IMR-90 (cell line): Measurements from ENCODE around the gene FAM217A. TPM values are rescaled to one million over a fixed set of nuclear protein-coding genes. Genes with fewer than 3 reads are reported as not detected.

Source experiments
- ATAC-seq: fragments of 200-7000 bp; cut with Tn5 transposase; 2 replicates; pipeline ENCODE4 v1.9.1; 2020; ENCODE audit warnings: low read depth, mild to moderate bottlenecking, moderate library complexity
- BruUV-seq: library from RNA; stranded (reverse); fragments of 400-500 nt; replicated peaks from 2 replicates; lab custom pipeline; 2021; lab: Mats Ljungman, UMichigan
- CTCF ChIA-PET: fragments of 300-600 bp; formaldehyde crosslinking; extraction: SDS; loops from one replicate; lab custom pipeline; 2021; ENCODE audit warnings: antibody characterized with exemption; lab: Yijun Ruan, JAX
- POLR2A ChIA-PET: fragments of 300-600 bp; sonication (Branson Sonifier 250); formaldehyde crosslinking; loops from one replicate; lab custom pipeline; 2022; ENCODE audit warnings: antibody characterized with exemption; ENCODE audit not compliant: unreplicated experiment; lab: Charles Lee
- DNase-seq: peaks from one replicate; pipeline ENCODE4 v3.0.0; 2013
- H2AFZ ChIP-seq: replicated peaks from 2 replicates; pipeline ENCODE3; 2013; ENCODE audit warnings: low read length, mild to moderate bottlenecking; ENCODE audit not compliant: poor library complexity
- H2AK5ac ChIP-seq: 2 replicates; pipeline ENCODE4 v1.6.1; 2013; ENCODE audit warnings: low read depth, low read length, inconsistent platforms
- H2AK9ac ChIP-seq: replicated peaks from 2 replicates; pipeline ENCODE3; 2013; ENCODE audit warnings: mild to moderate bottlenecking, low read depth, low read length, moderate library complexity; ENCODE audit not compliant: poor library complexity
- H2BK120ac ChIP-seq: 2 replicates; pipeline ENCODE4 v1.6.1; 2013; ENCODE audit warnings: low read depth, low read length, inconsistent platforms
- H2BK15ac ChIP-seq: 3 replicates; pipeline ENCODE4 v1.6.1; 2013; ENCODE audit warnings: low read depth, low read length, inconsistent platforms
- H2BK20ac ChIP-seq: 2 replicates; pipeline ENCODE4 v1.6.1; 2013; ENCODE audit warnings: low read depth, mild to moderate bottlenecking, inconsistent platforms, low read length, moderate library complexity
- H2BK5ac ChIP-seq: 2 replicates; pipeline ENCODE4 v1.6.1; 2013; ENCODE audit warnings: mild to moderate bottlenecking, low read depth, low read length, inconsistent platforms; ENCODE audit not compliant: poor library complexity, severe bottlenecking
- H3K14ac ChIP-seq: replicated peaks from 2 replicates; pipeline ENCODE4 v1.6.1; 2013; ENCODE audit warnings: low read depth, low read length, inconsistent platforms
- H3K18ac ChIP-seq: 2 replicates; pipeline ENCODE4 v1.6.1; 2013; ENCODE audit warnings: low read depth, low read length, control low read depth
- H3K23ac ChIP-seq: 2 replicates; pipeline ENCODE4 v1.6.1; 2013; ENCODE audit warnings: low read depth, low read length, inconsistent platforms
- H3K27ac ChIP-seq: 2 replicates; pipeline ENCODE4 v1.5.1; 2013; ENCODE audit warnings: mild to moderate bottlenecking, control low read depth, low read length; ENCODE audit not compliant: insufficient read depth
- H3K27me3 ChIP-seq: 2 replicates; pipeline ENCODE4 v1.6.1; 2013; ENCODE audit warnings: low read length; ENCODE audit not compliant: control insufficient read depth, insufficient read depth
- H3K36me3 ChIP-seq: 2 replicates; pipeline ENCODE4 v1.6.1; 2013; ENCODE audit warnings: low read length, mixed read lengths; ENCODE audit not compliant: control insufficient read depth, insufficient read depth
- H3K4ac ChIP-seq: 2 replicates; pipeline ENCODE4 v1.6.1; 2013; ENCODE audit warnings: low read depth, low read length, inconsistent platforms
- H3K4me1 ChIP-seq: 2 replicates; pipeline ENCODE4 v1.6.1; 2013; ENCODE audit warnings: low read length, mixed read lengths; ENCODE audit not compliant: control insufficient read depth, insufficient read depth
- H3K4me2 ChIP-seq: 2 replicates; pipeline ENCODE4 v1.6.1; 2013; ENCODE audit warnings: low read depth, mild to moderate bottlenecking, control low read depth, low read length, moderate library complexity
- H3K4me3 ChIP-seq: 2 replicates; pipeline ENCODE4 v1.5.1; 2013; ENCODE audit warnings: low read depth, mild to moderate bottlenecking, control low read depth, low read length, moderate library complexity; ENCODE audit not compliant: insufficient read depth
- H3K56ac ChIP-seq: 2 replicates; pipeline ENCODE4 v1.6.1; 2013; ENCODE audit warnings: low read length, inconsistent platforms; ENCODE audit not compliant: insufficient read depth; ENCODE audit errors: extremely low read depth
- H3K79me1 ChIP-seq, 2 experiments: 2 replicates each; pipeline ENCODE4 v1.6.1; 2013; ENCODE audit warnings: low read length in 2 of 2, inconsistent platforms in 1 of 2, low read depth in 1 of 2
- H3K9ac ChIP-seq: 2 replicates; pipeline ENCODE4 v1.6.1; 2013; ENCODE audit warnings: low read depth, low read length, control low read depth
- H3K9me1 ChIP-seq: 2 replicates; pipeline ENCODE4 v1.6.1; 2013; ENCODE audit warnings: low read length, inconsistent platforms; ENCODE audit not compliant: insufficient read depth
- H3K9me3 ChIP-seq: 2 replicates; pipeline ENCODE4 v1.6.1; 2013; ENCODE audit warnings: low read length; ENCODE audit not compliant: control insufficient read depth, insufficient read depth
- H4K20me1 ChIP-seq: 2 replicates; pipeline ENCODE4 v1.6.1; 2013; ENCODE audit warnings: low read length, inconsistent platforms; ENCODE audit not compliant: insufficient read depth
- H4K5ac ChIP-seq: 2 replicates; pipeline ENCODE4 v1.6.1; 2013; ENCODE audit warnings: mild to moderate bottlenecking, low read depth, low read length, control low read depth
- H4K8ac ChIP-seq, 2 experiments: 2 replicates each; pipeline ENCODE4 v1.6.1; 2013; ENCODE audit warnings: low read depth in 2 of 2, low read length in 2 of 2, control low read depth in 1 of 2, inconsistent platforms in 1 of 2
- H4K91ac ChIP-seq: 2 replicates; pipeline ENCODE4 v1.6.1; 2013; ENCODE audit warnings: low read depth, low read length, inconsistent platforms; ENCODE audit not compliant: insufficient read depth
- CEBPB ChIP-seq: IDR thresholded peaks from 2 replicates; pipeline ENCODE4 v1.6.1; 2012; ENCODE audit warnings: low read depth, low read length, improper control_type of control experiment
- WGBS, 2 experiments: methylation state at CpG; one replicate each; pipeline versions ENCODE4 v1.1.5 to v1.1.7; 2013; ENCODE audit warnings: missing lambda C conversion rate in 2 of 2; ENCODE audit not compliant: insufficient read length in 1 of 2; ENCODE audit errors: extremely low coverage in 2 of 2; 5-methylcytosine and 5-hydroxymethylcytosine counted together
- dilution Hi-C: fragments of 300-500 bp; cut with HindIII; formaldehyde crosslinking; loops from one replicate; pipeline ENCODE4 v1.14.3; 2018; ENCODE audit warnings: low sequenced_read_pairs; ENCODE audit not compliant: unreplicated experiment
- in situ Hi-C: fragments of 300-500 bp; cut with MboI; formaldehyde crosslinking; loops from 3 replicates; pipeline ENCODE4 v1.14.3; 2019; ENCODE audit warnings: low sequenced_read_pairs, inconsistent platforms, mixed read lengths
- intact Hi-C: fragments of 100-400 bp; cut with micrococcal nuclease; formaldehyde crosslinking; loops from 2 replicates; pipeline ENCODE4 v1.10.0; 2022
- polyA plus RNA-seq, 3 experiments: library from polyadenylated mRNA; depleted of rRNA; stranded (reverse); fragments of >200 nt; gene quantifications; 2 replicates each; pipeline ENCODE4 v1.2.3, GENCODE V29; 2012; ENCODE audit warnings: low replicate concordance in 1 of 3
- total RNA-seq: library from RNA; depleted of rRNA; stranded (reverse); fragments of >200 nt; gene quantifications from 2 replicates; pipeline ENCODE4 v1.2.3, GENCODE V29; 2012

FAM217A gene
- total and polyA plus RNA-seq, 2 of the 4 experiments (the other 2 are of a cell fraction), result not detected

DNA sequence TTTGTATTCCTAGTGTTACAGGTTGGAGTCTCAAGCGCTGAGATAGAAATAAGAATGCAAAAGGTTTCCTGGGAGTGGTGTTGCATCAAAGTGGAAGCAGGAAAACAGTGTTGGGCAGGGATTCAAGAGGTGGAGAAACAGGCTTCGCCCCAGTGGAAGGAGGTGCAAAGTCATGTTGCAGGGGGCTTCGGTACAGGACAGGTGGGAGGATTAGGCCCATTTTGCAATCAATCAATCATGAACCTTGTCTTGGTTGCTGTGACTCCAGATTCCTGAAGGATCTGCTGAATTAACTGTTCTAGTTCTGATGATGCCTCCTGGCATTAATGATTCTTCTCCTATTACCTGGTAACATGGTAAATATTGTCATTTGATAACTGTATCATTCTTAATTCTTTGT, 22.4 kb upstream of the FAM217A start:
- Histone ChIP-seq H3K14ac (no peak overlapping the region), H4K8ac (no peak overlapping the region), H3K4me2 (no peak overlapping the region), H2AK9ac (no peak overlapping the region), H2BK120ac (no peak overlapping the region), H3K4ac (no peak overlapping the region), H2AFZ (no peak overlapping the region), H3K79me1 (no peaks in the 10 kb centered on the region), H4K91ac (no peak overlapping the region), H4K5ac (no peak overlapping the region), H2BK20ac (no peak overlapping the region), H3K23ac (no peak overlapping the region), H3K4me3 (no peak overlapping the region), H2BK15ac (no peak overlapping the region), H4K20me1 (no peaks in the 10 kb centered on the region; the same call in 1 of the 2 replicates), H3K4me1 (no peaks in the 10 kb centered on the region), H3K36me3 (no peaks in the 10 kb centered on the region), H3K9ac (no peak overlapping the region), H2AK5ac (no peak overlapping the region), H3K27ac (no peak overlapping the region), H3K9me3 (no peaks in the 10 kb centered on the region), H3K9me1 (no peaks in the 10 kb centered on the region), H3K27me3 (peaks cover 25% of the 10 kb centered on the region), H3K18ac (no peak overlapping the region), H2BK5ac (no peak overlapping the region), H3K56ac (no peak overlapping the region)
- TF ChIP-seq CEBPB, result no peak
- in situ Hi-C loops (no loop called here), dilution Hi-C loops (no loop called here), intact Hi-C loops (no loop called here)
- WGBS, 2 experiments, result 100% methylated on average over 2 of the region's 3 CpGs; no CpG with 5 or more reads in 1 of the 2 experiments
- ATAC-seq (no peak), DNase-seq (no peak)
- POLR2A ChIA-PET, result no interaction called here
- CTCF ChIA-PET, result no interaction called here
- BruUV-seq, result no TSS peak
